Loucy (cell line): ENCODE data around the gene FLOT1.

Experiments used
- H2AFZ ChIP-seq: fragments of 200-600 bp; sonication (generic); 2 replicates; pipeline ENCODE4 v1.6.0; 2016; ENCODE audit warnings: antibody characterized with exemption, mild to moderate bottlenecking, low read length, moderate library complexity
- H3F3A ChIP-seq: fragments of 200-600 bp; 2 replicates; pipeline ENCODE4 v1.6.0; 2016; ENCODE audit warnings: antibody characterized with exemption, low read depth, mild to moderate bottlenecking
- H3K27me3 ChIP-seq: fragments of 200-600 bp; sonication (generic); 2 replicates; pipeline ENCODE4 v1.6.1; 2014; ENCODE audit warnings: low read length, mild to moderate bottlenecking; ENCODE audit not compliant: insufficient read depth, poor library complexity, severe bottlenecking
- H3K36me3 ChIP-seq: fragments of 200-600 bp; sonication (generic); 2 replicates; pipeline ENCODE4 v1.6.1; 2016; ENCODE audit warnings: low read length; ENCODE audit not compliant: insufficient read depth
- H3K4me1 ChIP-seq: fragments of 200-600 bp; sonication (generic); 2 replicates; pipeline ENCODE4 v1.5.1; 2014; ENCODE audit warnings: low read length, mild to moderate bottlenecking; ENCODE audit not compliant: insufficient read depth, poor library complexity, severe bottlenecking
- H3K4me2 ChIP-seq: fragments of 200-600 bp; sonication (generic); 2 replicates; pipeline ENCODE4 v1.6.0; 2014; ENCODE audit warnings: antibody characterized with exemption, low read length, low read depth, mild to moderate bottlenecking; ENCODE audit not compliant: poor library complexity, severe bottlenecking
- H3K4me3 ChIP-seq: fragments of 200-600 bp; sonication (generic); 2 replicates; pipeline ENCODE4 v1.5.1; 2014; ENCODE audit warnings: low read length, mild to moderate bottlenecking, mixed read lengths; ENCODE audit not compliant: poor library complexity, severe bottlenecking
- H3K79me2 ChIP-seq: fragments of 200-600 bp; sonication (generic); 2 replicates; pipeline ENCODE4 v1.6.1; 2014; ENCODE audit warnings: low read length; ENCODE audit not compliant: insufficient read depth
- H3K9ac ChIP-seq: fragments of 200-600 bp; sonication (generic); 2 replicates; pipeline ENCODE4 v1.6.0; 2014; ENCODE audit warnings: mild to moderate bottlenecking, low read depth, low read length, moderate library complexity; ENCODE audit not compliant: poor library complexity, severe bottlenecking
- H3K9me2 ChIP-seq: fragments of 200-600 bp; sonication (generic); replicated peaks from 2 replicates; pipeline ENCODE4 v1.6.1; 2016; ENCODE audit warnings: low read depth, low read length, mixed read lengths
- H3K9me3 ChIP-seq: fragments of 200-600 bp; sonication (generic); 2 replicates; pipeline ENCODE4 v1.6.1; 2014; ENCODE audit warnings: mild to moderate bottlenecking, antibody characterized with exemption, low read length, low read depth; ENCODE audit not compliant: insufficient read depth
- H4K20me1 ChIP-seq: fragments of 200-600 bp; sonication (generic); 2 replicates; pipeline ENCODE4 v1.6.0; 2014; ENCODE audit warnings: antibody characterized with exemption, low read length, mild to moderate bottlenecking; ENCODE audit not compliant: insufficient read depth, poor library complexity, severe bottlenecking
- CTCF ChIP-seq: fragments of 200-600 bp; sonication (generic); conservative IDR thresholded peaks from 2 replicates; pipeline ENCODE4 v1.5.1; 2014; ENCODE audit warnings: mild to moderate bottlenecking, antibody characterized with exemption, low read length
- EZH2phosphoT487 ChIP-seq: fragments of 200-600 bp; IDR thresholded peaks from 2 replicates; pipeline ENCODE4 v1.6.1; 2018; ENCODE audit warnings: antibody characterized with exemption, mild to moderate bottlenecking, moderate library complexity, borderline replicate concordance

Gene FLOT1

GRCh38 chr6:30741789-30742315 lies 635 bp downstream of the FLOT1 start:
- Histone ChIP-seq H3F3A (peaks cover 11% of the 10 kb centered on the region), H3K9me3 (no peaks in the 10 kb centered on the region), H2AFZ (peak overlapping the region; percentile 69; the same call in 1 of the 2 replicates), H3K4me1 (peaks cover 56% of the 10 kb centered on the region), H3K36me3 (no peaks in the 10 kb centered on the region; the same call in 1 of the 2 replicates), H3K27me3 (no peaks in the 10 kb centered on the region), H3K4me3 (peak overlapping the region; percentile 86), H3K4me2 (peak overlapping the region; percentile 94), H3K9me2 (no peaks in the 10 kb centered on the region), H3K9ac (peak overlapping the region; percentile 89), H4K20me1 (peaks cover 17% of the 10 kb centered on the region), H3K79me2 (peaks cover 38% of the 10 kb centered on the region)
- TF ChIP-seq EZH2phosphoT487 (no peak), CTCF (no peak)

- Histone ChIP-seq H3K27me3 (no peaks in the 10 kb centered on the region), H2AFZ (no peak overlapping the region), H3F3A (peaks cover 11% of the 10 kb centered on the region), H3K9me2 (no peaks in the 10 kb centered on the region), H4K20me1 (peaks cover 17% of the 10 kb centered on the region), H3K9ac (peak overlapping the region; percentile 89), H3K36me3 (no peaks in the 10 kb centered on the region; the same call in 1 of the 2 replicates), H3K79me2 (peaks cover 43% of the 10 kb centered on the region), H3K4me1 (peaks cover 61% of the 10 kb centered on the region), H3K4me3 (peak overlapping the region; percentile 86), H3K4me2 (peak overlapping the region; percentile 94), H3K9me3 (no peaks in the 10 kb centered on the region)
- TF ChIP-seq EZH2phosphoT487 = no peak
- peak; percentile 27 for TF ChIP-seq CTCF
Measured at GRCh38 chr6:30741063-30741779, 1.3 kb downstream of the FLOT1 start.

GRCh38 chr6:30740540-30740870 lies 2.0 kb downstream of the FLOT1 start:
- Histone ChIP-seq H3K9ac (peak overlapping the region; percentile 89), H3K79me2 (peaks cover 50% of the 10 kb centered on the region), H3K4me2 (peak overlapping the region; percentile 2), H3F3A (peaks cover 11% of the 10 kb centered on the region), H3K4me1 (peaks cover 67% of the 10 kb centered on the region), H2AFZ (no peak overlapping the region), H3K4me3 (no peak overlapping the region), H3K9me3 (no peaks in the 10 kb centered on the region), H3K9me2 (no peaks in the 10 kb centered on the region), H3K36me3 (no peaks in the 10 kb centered on the region; the same call in 1 of the 2 replicates), H4K20me1 (peaks cover 24% of the 10 kb centered on the region), H3K27me3 (no peaks in the 10 kb centered on the region)
- TF ChIP-seq EZH2phosphoT487 = no peak
- TF ChIP-seq CTCF = no peak
